Midbrain (tissue), 1 donor: ENCODE data around the gene SGIP1.
"Not testable (repeated sequence)": the region's sequence is repeated elsewhere in the genome, so short reads cannot be mapped to it uniquely, and the experiment has no call there.

Experiments
- DNase-seq: peaks from one replicate; lab custom pipeline; 2025; lab: John Stamatoyannopoulos, UW

Gene SGIP1

GRCh38 chr1:66730462-66730861, 196.5 kb downstream of the SGIP1 start:
- DNase-seq, result no peak

GRCh38 chr1:66731170-66731865, 197.4 kb downstream of the SGIP1 start:
- no peak for DNase-seq

DNA sequence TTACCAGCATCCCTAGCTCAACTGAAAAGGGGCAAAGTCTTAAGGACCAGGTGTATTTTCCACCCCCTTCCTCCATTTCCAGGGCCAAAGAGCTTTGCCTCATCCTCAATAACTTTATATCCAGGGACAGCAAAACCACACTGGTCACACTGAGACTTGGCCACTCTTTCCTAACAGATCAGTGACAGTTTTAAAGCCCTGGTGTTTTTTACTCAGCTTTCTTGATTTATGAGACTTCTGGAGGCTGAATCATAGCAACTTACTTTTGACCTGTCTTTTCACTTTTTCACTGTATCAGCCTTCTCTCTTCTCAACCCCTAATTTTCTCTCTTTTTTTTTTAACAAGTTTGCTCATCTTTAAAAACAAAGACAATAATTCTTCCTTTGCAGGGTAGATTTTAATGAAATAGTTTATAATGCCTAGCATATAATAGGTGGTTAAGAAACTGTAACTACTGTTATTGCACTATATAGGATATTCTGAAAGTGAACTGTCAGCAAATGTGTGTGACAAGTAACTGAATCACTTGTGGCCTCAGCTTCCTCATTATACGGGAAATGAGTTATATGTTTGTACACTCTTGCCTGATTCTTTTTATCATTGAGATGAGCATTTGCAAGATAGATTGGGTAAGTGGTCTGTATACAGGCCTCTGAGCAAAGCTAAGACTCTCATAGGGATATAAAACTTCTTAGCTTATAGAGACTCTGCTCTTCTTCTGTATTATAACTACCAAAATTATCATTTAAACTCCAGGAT, 198.6 kb downstream of the SGIP1 start:
- no peak for DNase-seq

DNA sequence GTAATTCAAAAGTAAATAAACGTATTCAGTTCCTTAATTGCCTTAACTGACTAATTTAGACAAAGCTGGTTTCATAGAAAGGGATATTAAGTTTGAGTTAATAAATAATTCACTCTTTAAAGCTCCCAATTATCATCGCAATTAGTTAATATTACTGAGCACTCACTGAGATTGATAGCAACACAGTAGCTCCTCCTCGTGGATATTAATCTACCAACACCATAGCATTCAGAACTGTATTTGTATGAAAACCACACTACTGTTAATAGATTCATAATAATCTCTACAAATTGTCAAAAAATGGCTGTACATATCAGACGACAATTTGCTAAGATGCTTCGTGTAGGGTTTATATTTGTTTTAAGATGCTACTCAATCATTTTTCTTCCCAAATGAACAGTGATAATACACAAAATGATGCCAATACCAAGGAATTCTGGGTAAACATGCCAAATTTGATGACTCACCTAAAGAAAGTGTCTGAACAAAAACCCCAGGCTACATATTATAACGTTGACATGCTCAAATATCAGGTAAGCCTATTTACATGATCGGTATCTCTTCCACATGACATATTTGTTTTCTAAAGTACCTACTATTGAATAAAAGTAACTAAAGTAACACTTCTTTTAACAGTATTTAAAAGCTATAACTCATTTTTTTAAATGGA, 199.5 kb downstream of the SGIP1 start:
- no peak for DNase-seq

DNA sequence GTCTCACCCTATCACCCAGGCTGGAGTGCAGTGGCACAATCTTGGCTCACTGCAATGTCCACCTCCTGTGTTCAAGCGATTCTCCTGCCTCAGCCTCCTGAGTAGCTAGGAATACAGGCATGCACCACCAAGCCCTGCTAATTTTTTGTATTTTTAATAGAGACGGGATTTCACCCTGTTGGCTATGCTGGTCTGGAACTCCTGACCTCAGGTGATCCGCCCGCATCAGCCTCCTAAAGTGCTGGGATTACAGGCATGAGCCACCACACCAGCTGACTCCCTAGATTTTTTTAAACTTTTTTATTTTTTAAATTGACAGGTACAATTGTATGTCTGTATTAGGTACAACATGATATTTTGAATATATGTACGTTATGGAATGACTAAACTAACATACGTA, 200.6 kb downstream of the SGIP1 start:
- DNase-seq, result not testable (repeated sequence)

- no peak for DNase-seq
These were observed 203.9 kb downstream of the SGIP1 start for GRCh38 chr1:66737836-66738235.

DNA sequence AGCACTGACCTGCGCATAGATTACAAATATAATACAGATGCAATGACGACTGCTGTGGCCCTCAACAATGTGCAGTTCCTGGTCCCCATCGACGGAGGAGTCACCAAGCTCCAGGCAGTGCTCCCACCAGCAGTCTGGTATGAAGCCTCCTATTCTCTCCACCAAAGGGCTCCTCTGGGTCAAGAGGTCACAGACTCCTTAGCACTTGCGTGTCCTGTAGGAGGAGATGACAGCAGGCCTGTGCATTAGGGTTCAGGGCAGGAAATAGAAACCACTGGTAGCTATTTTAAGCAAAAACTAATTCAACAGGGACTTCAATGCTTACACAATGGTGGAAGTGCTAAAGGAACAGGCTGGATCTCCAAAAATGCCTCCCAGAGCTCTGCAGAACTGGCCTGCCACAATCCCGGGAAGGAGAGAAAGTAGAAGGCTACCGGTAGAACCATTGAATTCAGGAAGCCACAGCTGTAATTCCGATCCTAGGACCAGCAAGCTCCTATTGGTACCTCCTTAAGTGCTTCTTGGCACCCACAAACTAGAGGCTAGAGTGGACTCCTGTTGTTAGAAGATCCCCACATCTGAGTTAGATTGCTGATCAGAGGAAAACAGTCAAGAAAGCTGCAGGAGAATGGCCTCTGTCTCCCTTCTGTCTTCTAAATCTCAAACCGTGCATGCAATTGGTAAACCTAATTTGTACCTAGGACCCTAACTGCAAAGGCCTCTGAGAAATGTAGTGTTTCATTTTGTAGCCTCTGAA, 205.6 kb downstream of the SGIP1 start:
- no peak for DNase-seq

GRCh38 chr1:66745451-66745850, 211.5 kb downstream of the SGIP1 start:
- DNase-seq, result no peak

DNA sequence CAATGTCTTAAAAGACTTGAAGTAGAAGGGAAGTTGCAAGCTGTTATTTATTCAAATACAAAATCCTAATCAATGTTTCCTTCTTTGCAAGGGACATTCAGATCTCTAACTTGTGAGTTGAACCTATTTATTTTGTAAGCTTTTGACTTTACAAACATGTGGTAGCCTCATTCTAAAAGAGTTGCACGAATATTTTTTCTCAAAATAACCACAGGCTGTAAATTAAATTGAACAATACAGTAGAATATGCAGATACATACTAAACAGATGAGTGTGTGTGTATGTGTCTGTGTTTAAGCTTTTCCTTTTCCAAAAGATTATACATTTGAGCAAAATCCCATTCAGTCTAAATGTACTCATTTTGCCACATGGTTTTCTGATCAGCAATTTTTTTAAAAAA, 213.5 kb downstream of the SGIP1 start:
- DNase-seq, result no peak

GRCh38 chr1:66750577-66750976, 216.6 kb downstream of the SGIP1 start:
- DNase-seq, result no peak

DNA sequence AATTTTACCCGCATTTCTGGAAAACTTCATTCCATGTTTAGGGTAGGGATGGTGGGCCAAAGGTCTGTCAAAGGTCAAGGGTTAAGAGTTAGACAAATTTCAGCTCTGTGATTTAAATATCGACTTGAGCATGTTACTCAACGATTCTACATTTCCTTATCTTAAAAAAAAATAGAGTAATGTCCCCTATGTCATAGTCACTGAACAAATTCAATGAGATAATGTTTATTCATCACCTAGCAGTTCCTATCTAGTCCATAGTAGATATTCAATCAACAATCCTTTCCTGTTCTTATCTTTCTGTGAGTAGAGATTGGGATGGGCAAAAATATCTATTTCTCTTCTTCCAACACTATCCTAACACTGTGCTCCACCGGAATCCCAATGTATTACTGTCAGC, 217.2 kb downstream of the SGIP1 start:
- DNase-seq, result no peak

DNA sequence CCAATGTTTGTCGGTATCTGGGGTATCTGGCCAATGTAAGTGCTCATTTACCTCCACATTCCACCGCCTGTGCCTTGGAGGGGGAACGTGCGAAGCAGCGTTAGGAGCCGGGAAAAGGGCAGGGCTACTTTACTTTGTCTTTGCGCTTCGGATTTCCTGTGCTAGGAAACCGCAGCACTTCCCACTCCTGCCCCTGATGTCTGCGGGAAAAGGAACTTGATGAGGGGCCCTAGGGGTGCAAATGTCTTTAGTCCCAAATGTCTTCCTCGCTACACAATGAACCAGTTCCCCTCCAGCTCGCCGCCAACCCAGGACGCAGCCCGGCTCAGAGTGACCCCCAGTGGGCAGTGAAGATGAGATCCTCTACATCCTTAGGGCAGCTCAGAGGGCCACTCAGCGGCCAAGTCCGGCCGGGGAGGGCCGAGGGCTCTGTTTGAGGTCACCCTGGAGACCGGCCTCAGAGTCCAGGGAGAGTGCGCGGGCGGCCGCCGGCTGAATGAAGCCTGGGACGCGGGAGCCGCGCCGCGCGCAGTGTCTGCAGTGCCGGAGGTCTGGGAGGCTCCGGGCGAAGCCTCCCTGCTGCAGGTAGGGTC, 218.1 kb downstream of the SGIP1 start, which contains the start of gene DYNLT5:
DYNLT5 (plus strand) TSS at position 460 of the 593 bp plus-strand sequence. CDS start 2,200 bp downstream, outside the sequence.
- peak; percentile 35 for DNase-seq

DNA sequence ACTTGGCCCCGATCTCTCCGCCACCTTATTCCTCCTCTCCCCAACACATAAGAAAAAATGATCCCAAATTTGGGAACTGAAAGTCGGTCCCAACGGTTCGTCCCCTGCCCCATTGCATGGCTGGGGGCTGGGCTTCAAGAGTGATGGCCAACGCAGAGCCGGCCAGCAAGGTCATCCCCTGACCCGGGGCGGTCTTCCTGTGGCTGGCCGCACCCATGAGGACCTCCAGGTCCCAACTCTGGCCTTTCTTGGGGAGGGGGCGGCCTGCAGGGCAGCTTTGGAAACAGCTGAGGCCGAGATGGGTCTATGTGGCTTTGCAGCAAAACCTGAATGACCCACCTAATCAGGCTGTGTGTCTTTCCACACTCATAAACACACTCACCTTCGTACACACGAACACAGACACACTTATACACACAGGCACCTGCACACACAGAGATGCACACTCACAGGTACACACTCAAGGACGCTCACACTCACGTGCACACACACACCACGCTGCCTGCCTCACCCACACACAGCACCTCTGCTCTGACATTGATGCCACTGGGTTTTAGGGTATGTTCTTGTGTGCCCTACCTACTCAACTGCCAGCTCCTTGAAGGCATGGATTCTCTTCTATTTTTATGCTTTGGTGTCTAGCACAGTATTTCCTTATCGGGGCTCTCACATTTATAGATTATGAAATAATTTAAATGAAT, 218.9 kb downstream of the SGIP1 start:
- no peak for DNase-seq

GRCh38 chr1:66757722-66758240, 223.8 kb downstream of the SGIP1 start:
- DNase-seq, result no peak

GRCh38 chr1:66758241-66758755, 224.3 kb downstream of the SGIP1 start:
- DNase-seq, result no peak

- no peak for DNase-seq
These were observed 226.6 kb downstream of the SGIP1 start for GRCh38 chr1:66760506-66760905.

DNA sequence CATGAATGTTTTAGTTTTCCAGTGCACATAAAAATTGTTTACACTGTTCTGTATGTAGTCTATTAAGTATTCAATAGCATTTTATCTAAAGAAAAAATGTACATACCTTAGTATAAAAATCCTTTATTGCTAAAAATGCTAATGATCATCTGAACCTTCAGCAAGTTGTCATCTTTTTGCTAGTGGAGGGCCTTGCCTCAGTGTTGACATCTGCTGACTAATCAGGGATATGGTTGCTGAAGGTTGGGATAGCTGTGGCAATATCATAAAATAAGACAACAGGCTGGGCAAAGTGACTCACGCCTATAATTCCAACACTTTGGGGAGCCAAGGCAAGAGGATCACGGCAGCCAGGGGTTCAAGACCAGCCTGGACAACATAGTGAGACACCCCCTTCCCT, 227.3 kb downstream of the SGIP1 start:
- DNase-seq, result no peak

- peak; percentile 54 for DNase-seq
These were observed 231.1 kb downstream of the SGIP1 start for GRCh38 chr1:66764994-66765578.

DNA sequence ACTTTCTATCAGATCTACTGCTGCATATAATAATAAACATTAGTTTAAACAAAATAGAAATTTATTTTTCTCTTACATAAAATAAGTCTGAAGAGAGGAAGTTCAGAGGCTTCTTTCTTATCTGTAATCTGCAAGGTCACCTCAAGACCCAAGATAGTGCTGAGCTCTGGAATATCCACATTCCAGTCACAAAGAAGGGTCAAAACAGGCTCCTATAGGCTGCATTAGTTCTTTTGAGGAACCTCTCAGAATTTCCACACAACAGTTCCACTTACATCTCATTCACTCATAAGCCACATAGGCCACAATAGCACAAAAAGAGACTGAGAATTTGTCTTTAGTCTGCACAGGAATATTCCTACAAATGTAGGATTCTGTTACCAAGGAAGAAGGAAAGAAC, 233.7 kb downstream of the SGIP1 start:
- DNase-seq, result no peak

DNA sequence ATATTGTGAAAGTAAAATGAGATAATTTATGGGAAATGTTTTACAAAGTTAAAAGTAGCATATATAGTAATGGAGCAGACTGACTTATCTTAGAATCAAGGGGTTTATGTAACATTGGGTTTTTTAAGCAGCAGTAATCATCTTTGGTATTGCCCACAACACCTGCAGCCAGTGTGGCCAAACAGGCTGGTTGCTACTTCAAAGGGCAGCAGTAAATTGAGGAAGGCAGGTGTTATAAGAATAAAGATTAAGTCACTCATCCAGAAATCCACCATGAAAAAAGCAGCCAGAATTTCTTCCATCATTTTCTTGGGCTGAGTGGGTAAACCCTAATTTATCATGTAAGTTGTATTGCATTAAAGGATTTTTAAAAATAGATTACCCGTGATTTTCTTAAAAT, 235.0 kb downstream of the SGIP1 start:
- no peak for DNase-seq
